Measurements from ENCODE around the gene PRDX2. TPM values are rescaled to one million over a fixed set of nuclear protein-coding genes. Genes with fewer than 3 reads are reported as not detected.

Gene PRDX2
- total and polyA plus RNA-seq, 2 experiments from 2014 or later: 346 to 465 TPM

DNA sequence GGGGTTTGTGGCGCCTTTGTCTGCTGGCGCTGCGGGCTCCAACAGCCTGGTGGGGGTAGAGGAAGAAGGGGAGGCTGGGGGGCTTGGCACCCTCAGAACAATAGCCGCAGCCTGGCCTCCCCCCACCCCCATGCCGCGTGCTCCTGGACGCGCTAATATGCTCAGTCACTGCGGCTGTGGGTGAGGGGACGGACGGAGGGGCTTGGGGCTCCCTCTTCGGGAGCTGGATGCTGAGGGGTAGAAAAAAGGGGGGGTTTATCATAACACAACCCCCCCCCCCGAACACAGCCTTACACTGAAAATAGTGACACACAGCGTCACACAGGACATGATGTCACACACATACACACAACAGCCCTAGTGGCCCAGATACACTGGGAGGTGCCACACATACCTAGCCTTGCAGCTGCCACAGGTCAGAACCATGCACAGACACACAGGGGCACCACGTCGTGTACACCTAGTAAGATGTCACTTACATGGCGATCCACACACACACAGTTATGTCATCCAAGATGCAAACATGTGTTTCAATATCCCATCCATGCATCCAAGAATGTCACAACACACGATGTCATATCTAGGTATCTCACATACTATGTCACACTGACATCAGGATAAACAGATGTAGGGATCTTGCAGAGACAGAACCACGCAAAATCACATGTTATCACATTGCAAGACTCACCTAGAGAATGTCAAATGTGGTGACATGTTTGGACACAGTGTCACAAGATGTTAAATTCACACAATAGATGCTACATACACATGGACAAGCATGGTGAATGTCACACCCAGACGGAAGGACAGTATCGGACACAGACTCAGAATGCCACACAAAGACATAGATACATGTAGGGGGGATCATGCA, 37.5 kb upstream of the PRDX2 start:
- no peak overlapping the region for H3K27ac ChIP-seq (ENCODE audit: low read depth)
- peak overlapping the region; percentile 92 for H3K4me3 ChIP-seq
- H3K27me3 ChIP-seq (ENCODE audit: insufficient read depth): peaks cover 14% of the 10 kb centered on the region

More for the DNA sequence above, 37.5 kb upstream of the PRDX2 start:
- Histone ChIP-seq H3K79me2 (replicated peaks; ENCODE audit: insufficient read depth) (peaks cover 8% of the 10 kb centered on the region), H3K4me2 (peak overlapping the region; percentile 94), H3K9me2 (ENCODE audit: insufficient read depth) (no peaks in the 10 kb centered on the region), H2AFZ (no peak overlapping the region), H3K36me3 (ENCODE audit: insufficient read depth) (no peaks in the 10 kb centered on the region), H4K20me1 (replicated peaks; ENCODE audit: insufficient read depth) (peaks cover 7% of the 10 kb centered on the region), H3F3A (replicated peaks; ENCODE audit: low read depth) (peaks cover 49% of the 10 kb centered on the region), H3K4me1 (ENCODE audit: insufficient read depth) (peaks cover 33% of the 10 kb centered on the region)
- H3K4me1 Mint-ChIP-seq: peaks cover 42% of the 10 kb centered on the region
- peaks cover 9% of the 10 kb centered on the region; the same call in 1 of the 3 replicates for H3K36me3 Mint-ChIP-seq (ENCODE audit: low read depth)
- peaks cover 31% of the 10 kb centered on the region for H3K27me3 Mint-ChIP-seq (ENCODE audit: insufficient read depth, low read depth, poor library complexity)
- no peaks in the 10 kb centered on the region; the same call in 2 of the 3 replicates for H3K9me3 Mint-ChIP-seq
- ATAC-seq (no peak), DNase-seq (ENCODE audit: low spot score) (no peak)
- H3K4me3 Mint-ChIP-seq: peak overlapping the region; percentile 79
- no peak for TF ChIP-seq EZH2phosphoT487 (IDR thresholded peaks at IDR 0.05; ENCODE audit: unreplicated experiment)
- TF ChIP-seq, protein P1, sequence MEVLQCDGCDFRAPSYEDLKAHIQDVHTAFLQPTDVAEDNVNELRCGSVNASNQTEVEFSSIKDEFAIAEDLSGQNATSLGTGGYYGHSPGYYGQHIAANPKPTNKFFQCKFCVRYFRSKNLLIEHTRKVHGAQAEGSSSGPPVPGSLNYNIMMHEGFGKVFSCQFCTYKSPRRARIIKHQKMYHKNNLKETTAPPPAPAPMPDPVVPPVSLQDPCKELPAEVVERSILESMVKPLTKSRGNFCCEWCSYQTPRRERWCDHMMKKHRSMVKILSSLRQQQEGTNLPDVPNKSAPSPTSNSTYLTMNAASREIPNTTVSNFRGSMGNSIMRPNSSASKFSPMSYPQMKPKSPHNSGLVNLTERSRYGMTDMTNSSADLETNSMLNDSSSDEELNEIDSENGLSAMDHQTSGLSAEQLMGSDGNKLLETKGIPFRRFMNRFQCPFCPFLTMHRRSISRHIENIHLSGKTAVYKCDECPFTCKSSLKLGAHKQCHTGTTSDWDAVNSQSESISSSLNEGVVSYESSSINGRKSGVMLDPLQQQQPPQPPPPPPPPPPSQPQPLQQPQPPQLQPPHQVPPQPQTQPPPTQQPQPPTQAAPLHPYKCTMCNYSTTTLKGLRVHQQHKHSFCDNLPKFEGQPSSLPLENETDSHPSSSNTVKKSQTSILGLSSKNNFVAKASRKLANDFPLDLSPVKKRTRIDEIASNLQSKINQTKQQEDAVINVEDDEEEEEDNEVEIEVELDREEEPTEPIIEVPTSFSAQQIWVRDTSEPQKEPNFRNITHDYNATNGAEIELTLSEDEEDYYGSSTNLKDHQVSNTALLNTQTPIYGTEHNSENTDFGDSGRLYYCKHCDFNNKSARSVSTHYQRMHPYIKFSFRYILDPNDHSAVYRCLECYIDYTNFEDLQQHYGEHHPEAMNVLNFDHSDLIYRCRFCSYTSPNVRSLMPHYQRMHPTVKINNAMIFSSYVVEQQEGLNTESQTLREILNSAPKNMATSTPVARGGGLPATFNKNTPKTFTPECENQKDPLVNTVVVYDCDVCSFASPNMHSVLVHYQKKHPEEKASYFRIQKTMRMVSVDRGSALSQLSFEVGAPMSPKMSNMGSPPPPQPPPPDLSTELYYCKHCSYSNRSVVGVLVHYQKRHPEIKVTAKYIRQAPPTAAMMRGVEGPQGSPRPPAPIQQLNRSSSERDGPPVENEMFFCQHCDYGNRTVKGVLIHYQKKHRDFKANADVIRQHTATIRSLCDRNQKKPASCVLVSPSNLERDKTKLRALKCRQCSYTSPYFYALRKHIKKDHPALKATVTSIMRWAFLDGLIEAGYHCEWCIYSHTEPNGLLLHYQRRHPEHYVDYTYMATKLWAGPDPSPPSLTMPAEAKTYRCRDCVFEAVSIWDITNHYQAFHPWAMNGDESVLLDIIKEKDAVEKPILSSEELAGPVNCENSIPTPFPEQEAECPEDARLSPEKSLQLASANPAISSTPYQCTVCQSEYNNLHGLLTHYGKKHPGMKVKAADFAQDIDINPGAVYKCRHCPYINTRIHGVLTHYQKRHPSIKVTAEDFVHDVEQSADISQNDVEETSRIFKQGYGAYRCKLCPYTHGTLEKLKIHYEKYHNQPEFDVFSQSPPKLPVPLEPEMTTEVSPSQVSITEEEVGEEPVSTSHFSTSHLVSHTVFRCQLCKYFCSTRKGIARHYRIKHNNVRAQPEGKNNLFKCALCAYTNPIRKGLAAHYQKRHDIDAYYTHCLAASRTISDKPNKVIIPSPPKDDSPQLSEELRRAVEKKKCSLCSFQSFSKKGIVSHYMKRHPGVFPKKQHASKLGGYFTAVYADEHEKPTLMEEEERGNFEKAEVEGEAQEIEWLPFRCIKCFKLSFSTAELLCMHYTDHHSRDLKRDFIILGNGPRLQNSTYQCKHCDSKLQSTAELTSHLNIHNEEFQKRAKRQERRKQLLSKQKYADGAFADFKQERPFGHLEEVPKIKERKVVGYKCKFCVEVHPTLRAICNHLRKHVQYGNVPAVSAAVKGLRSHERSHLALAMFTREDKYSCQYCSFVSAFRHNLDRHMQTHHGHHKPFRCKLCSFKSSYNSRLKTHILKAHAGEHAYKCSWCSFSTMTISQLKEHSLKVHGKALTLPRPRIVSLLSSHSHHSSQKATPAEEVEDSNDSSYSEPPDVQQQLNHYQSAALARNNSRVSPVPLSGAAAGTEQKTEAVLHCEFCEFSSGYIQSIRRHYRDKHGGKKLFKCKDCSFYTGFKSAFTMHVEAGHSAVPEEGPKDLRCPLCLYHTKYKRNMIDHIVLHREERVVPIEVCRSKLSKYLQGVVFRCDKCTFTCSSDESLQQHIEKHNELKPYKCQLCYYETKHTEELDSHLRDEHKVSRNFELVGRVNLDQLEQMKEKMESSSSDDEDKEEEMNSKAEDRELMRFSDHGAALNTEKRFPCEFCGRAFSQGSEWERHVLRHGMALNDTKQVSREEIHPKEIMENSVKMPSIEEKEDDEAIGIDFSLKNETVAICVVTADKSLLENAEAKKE (CRISPR knock-in tag; IDR thresholded peaks at IDR 0.05): no peak
- TF ChIP-seq, protein P2, sequence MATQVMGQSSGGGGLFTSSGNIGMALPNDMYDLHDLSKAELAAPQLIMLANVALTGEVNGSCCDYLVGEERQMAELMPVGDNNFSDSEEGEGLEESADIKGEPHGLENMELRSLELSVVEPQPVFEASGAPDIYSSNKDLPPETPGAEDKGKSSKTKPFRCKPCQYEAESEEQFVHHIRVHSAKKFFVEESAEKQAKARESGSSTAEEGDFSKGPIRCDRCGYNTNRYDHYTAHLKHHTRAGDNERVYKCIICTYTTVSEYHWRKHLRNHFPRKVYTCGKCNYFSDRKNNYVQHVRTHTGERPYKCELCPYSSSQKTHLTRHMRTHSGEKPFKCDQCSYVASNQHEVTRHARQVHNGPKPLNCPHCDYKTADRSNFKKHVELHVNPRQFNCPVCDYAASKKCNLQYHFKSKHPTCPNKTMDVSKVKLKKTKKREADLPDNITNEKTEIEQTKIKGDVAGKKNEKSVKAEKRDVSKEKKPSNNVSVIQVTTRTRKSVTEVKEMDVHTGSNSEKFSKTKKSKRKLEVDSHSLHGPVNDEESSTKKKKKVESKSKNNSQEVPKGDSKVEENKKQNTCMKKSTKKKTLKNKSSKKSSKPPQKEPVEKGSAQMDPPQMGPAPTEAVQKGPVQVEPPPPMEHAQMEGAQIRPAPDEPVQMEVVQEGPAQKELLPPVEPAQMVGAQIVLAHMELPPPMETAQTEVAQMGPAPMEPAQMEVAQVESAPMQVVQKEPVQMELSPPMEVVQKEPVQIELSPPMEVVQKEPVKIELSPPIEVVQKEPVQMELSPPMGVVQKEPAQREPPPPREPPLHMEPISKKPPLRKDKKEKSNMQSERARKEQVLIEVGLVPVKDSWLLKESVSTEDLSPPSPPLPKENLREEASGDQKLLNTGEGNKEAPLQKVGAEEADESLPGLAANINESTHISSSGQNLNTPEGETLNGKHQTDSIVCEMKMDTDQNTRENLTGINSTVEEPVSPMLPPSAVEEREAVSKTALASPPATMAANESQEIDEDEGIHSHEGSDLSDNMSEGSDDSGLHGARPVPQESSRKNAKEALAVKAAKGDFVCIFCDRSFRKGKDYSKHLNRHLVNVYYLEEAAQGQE (IDR thresholded peaks at IDR 0.05; ENCODE audit: unreplicated experiment): no peak
- TF ChIP-seq, protein P3, sequence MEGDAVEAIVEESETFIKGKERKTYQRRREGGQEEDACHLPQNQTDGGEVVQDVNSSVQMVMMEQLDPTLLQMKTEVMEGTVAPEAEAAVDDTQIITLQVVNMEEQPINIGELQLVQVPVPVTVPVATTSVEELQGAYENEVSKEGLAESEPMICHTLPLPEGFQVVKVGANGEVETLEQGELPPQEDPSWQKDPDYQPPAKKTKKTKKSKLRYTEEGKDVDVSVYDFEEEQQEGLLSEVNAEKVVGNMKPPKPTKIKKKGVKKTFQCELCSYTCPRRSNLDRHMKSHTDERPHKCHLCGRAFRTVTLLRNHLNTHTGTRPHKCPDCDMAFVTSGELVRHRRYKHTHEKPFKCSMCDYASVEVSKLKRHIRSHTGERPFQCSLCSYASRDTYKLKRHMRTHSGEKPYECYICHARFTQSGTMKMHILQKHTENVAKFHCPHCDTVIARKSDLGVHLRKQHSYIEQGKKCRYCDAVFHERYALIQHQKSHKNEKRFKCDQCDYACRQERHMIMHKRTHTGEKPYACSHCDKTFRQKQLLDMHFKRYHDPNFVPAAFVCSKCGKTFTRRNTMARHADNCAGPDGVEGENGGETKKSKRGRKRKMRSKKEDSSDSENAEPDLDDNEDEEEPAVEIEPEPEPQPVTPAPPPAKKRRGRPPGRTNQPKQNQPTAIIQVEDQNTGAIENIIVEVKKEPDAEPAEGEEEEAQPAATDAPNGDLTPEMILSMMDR (conservative IDR thresholded peaks at IDR 0.05; ENCODE audit: low read depth in 2 of 2): no peak
- TF ChIP-seq, protein P4, sequence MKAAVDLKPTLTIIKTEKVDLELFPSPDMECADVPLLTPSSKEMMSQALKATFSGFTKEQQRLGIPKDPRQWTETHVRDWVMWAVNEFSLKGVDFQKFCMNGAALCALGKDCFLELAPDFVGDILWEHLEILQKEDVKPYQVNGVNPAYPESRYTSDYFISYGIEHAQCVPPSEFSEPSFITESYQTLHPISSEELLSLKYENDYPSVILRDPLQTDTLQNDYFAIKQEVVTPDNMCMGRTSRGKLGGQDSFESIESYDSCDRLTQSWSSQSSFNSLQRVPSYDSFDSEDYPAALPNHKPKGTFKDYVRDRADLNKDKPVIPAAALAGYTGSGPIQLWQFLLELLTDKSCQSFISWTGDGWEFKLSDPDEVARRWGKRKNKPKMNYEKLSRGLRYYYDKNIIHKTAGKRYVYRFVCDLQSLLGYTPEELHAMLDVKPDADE (IDR thresholded peaks at IDR 0.05): no peak
- no peak for TF ChIP-seq EZH2 (IDR thresholded peaks at IDR 0.05; ENCODE audit: low read depth, unreplicated experiment)
- no peak for TF ChIP-seq JUNB (IDR thresholded peaks at IDR 0.05; ENCODE audit: unreplicated experiment)
- no peak for TF ChIP-seq STAT1 (IDR thresholded peaks at IDR 0.05; ENCODE audit: unreplicated experiment)
- no peak for TF ChIP-seq ZNF331 (CRISPR knock-in tag; IDR thresholded peaks at IDR 0.05; ENCODE audit: low read depth)
- no peak for TF ChIP-seq ZNF114 (CRISPR knock-in tag; IDR thresholded peaks at IDR 0.05)
- TF ChIP-seq NANOG (IDR thresholded peaks at IDR 0.05; ENCODE audit: borderline replicate concordance): no peak
- no peak for TF ChIP-seq CREB1 (CRISPR knock-in tag; IDR thresholded peaks at IDR 0.05; ENCODE audit: low read depth)
- no peak for TF ChIP-seq POLR2AphosphoS5 (IDR thresholded peaks at IDR 0.05; ENCODE audit: low read depth)
- no peak overlapping the region for H3K27ac Mint-ChIP-seq
